Astrocyte of the spinal cord (primary cell): ENCODE data around the gene COL4A1.

Source experiments
- DNase-seq: peaks from one replicate; pipeline ENCODE4 v3.0.0; 2011; ENCODE audit warnings: low read depth, low spot score
- H3K4me3 ChIP-seq: 2 replicates; pipeline ENCODE4 v1.5.1; 2011; ENCODE audit warnings: low read depth, mild to moderate bottlenecking, low read length, moderate library complexity
- CTCF ChIP-seq: IDR thresholded peaks from 2 replicates; pipeline ENCODE4 v1.5.1; 2012; ENCODE audit warnings: low read depth, mild to moderate bottlenecking, low read length, inconsistent platforms
- in situ Hi-C: cut with HindIII; loops from 2 replicates; pipeline ENCODE4 v1.10.0; 2017; ENCODE audit warnings: low sequenced_read_pairs

COL4A1 gene

DNA sequence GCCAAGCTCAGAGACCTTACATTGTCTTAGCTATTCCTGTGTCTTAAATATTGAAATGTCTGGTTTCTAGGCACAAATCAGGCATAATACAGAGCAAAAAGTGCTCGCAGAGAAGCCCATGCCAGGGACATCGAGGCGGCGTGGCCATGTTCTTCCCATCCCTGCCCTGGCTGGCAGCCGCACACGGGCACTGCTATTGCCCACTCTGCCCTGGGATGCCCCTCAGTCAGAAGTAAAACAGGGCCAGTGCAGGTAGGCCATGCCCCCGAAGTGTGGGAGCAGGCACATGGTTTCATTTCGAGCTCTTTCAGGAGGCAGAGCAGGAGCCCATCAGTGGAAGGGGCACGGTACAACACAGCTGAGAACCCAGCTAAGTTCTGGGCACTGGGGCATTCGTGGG lies 113.5 kb downstream of the COL4A1 start:
- DNase-seq = no peak
- H3K4me3 ChIP-seq = no peak overlapping the region
- TF ChIP-seq CTCF = no peak
- in situ Hi-C loops = no loop called here

DNA sequence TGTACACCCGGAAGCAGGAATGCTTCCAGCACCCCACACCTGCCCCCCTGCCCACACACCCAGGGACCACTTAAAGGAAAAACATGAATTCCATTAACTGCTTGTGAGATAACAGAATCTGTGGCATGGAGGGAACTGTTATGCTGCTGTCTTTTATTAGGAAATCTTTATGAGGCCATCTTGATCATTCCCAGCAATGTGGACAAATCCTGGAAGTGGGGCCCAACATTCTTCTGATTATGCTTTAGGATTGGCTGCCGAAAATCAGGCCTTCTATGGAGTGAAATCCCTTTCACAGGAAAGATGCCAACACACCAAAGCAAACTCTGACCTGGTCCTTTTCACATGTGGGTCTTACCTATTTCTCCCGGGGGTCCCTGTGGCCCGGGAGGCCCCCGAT lies 114.5 kb downstream of the COL4A1 start:
- no peak for DNase-seq
- TF ChIP-seq CTCF = no peak
- in situ Hi-C loops = no loop called here
- no peak overlapping the region for H3K4me3 ChIP-seq

DNA sequence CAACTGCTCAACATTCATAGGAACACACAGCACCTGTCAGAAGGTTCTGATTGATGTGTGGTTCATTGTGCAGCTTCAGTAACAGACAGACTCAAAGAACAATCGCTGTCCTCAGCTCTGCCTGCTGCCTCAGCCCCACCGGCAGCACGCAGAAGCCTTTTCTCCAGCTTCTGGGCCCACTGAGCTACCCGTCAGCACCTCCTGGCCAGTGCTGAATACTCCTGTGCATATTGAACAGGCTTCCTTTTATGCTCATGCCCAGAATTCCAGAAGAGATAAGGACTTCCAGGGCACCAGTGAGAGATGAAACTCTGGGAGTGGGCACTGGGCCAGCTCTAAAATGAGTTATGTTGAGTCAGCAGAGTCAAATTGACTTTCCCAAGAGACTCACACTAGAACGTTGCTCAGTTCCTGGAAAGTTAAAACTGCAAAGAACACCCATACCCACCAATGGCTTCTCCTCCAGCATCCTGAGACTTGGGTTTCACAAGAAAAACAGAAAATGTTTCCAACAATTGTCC lies 119.3 kb downstream of the COL4A1 start:
- H3K4me3 ChIP-seq = no peak overlapping the region
- in situ Hi-C loops = no loop called here
- DNase-seq = peak; percentile 73
- no peak for TF ChIP-seq CTCF

GRCh38 chr13:110186231-110186855 lies 120.6 kb downstream of the COL4A1 start:
- H3K4me3 ChIP-seq = no peak overlapping the region
- DNase-seq = no peak
- in situ Hi-C loops = no loop called here
- no peak for TF ChIP-seq CTCF

DNA sequence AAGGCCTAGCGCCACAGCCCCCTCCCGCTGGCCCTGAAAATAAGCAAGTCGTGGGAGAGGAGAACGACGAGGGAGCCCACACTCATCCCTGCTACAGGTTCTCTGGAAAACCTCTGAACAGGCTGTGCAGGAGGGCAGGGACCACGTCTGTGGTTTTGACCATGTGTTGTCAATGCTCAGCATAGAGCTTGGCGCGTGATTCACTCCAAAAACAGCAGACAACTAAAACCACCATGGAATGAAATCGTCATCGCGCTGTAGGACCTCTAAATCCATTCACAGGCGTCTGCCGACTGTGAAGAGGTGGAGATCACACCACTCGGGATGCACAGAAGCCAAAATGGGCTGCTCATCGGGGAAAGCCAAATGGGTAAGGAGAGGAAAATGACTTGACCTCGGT lies 121.3 kb downstream of the COL4A1 start:
- no peak overlapping the region for H3K4me3 ChIP-seq
- TF ChIP-seq CTCF = no peak
- in situ Hi-C loops = no loop called here
- peak; percentile 61 for DNase-seq

GRCh38 chr13:110183910-110184309 lies 123.0 kb downstream of the COL4A1 start:
- TF ChIP-seq CTCF = no peak
- in situ Hi-C loops = no loop called here
- DNase-seq = no peak
- no peak overlapping the region for H3K4me3 ChIP-seq
